Neural cell (in vitro differentiated cells): ENCODE measurements around the gene PHIP. TPM values are rescaled to one million over a fixed set of nuclear protein-coding genes. Genes with fewer than 3 reads are reported as not detected.

Experiments used
- H2AFZ ChIP-seq: fragments of 200-600, 300-800 bp; sonication (generic), shearing (Covaris generic); 2 replicates; pipeline ENCODE4 v1.6.0; 2014; ENCODE audit warnings: low read depth, mild to moderate bottlenecking, antibody characterized with exemption, low read length, moderate library complexity
- H3F3A ChIP-seq: fragments of 200-600 bp; shearing (Covaris generic); 2 replicates; pipeline ENCODE4 v1.6.1; 2016; ENCODE audit warnings: mild to moderate bottlenecking, moderate library complexity, mixed read lengths, antibody characterized with exemption, low read length; ENCODE audit not compliant: insufficient read depth, poor library complexity, severe bottlenecking
- H3K27ac ChIP-seq: fragments of 200-600, 300-800 bp; sonication (generic), shearing (Covaris generic); 2 replicates; pipeline ENCODE4 v1.5.1; 2014; ENCODE audit warnings: mild to moderate bottlenecking, low read length, moderate library complexity
- H3K27me3 ChIP-seq: fragments of 300-800, 200-600 bp; sonication (generic), shearing (Covaris generic); 2 replicates; pipeline ENCODE4 v1.6.0; 2014; ENCODE audit warnings: mild to moderate bottlenecking, low read depth, low read length, moderate library complexity; ENCODE audit not compliant: insufficient read depth
- H3K36me3 ChIP-seq: fragments of 300-800, 200-600 bp; sonication (generic), shearing (Covaris generic); 2 replicates; pipeline ENCODE4 v1.5.1; 2014; ENCODE audit warnings: mild to moderate bottlenecking, antibody characterized with exemption, low read length, moderate library complexity; ENCODE audit not compliant: insufficient read depth
- H3K4me2 ChIP-seq: fragments of 300-800, 200-600 bp; sonication (generic), shearing (Covaris generic); 2 replicates; pipeline ENCODE4 v1.6.0; 2014; ENCODE audit warnings: mild to moderate bottlenecking, low read length
- H3K4me3 ChIP-seq: fragments of 300-800, 200-600 bp; sonication (generic), shearing (Covaris generic); 2 replicates; pipeline ENCODE4 v1.5.1; 2014; ENCODE audit warnings: mild to moderate bottlenecking, low read length, moderate library complexity
- H3K79me2 ChIP-seq: fragments of 200-600 bp; shearing (Covaris generic); replicated peaks from 2 replicates; pipeline ENCODE4 v1.6.0; 2014; ENCODE audit warnings: mild to moderate bottlenecking, low read length, moderate library complexity; ENCODE audit not compliant: insufficient read depth
- H3K9ac ChIP-seq: fragments of 300-800, 200-600 bp; sonication (generic), shearing (Covaris generic); 2 replicates; pipeline ENCODE4 v1.6.1; 2016; ENCODE audit warnings: mild to moderate bottlenecking, low read length, mixed read lengths
- H3K9me2 ChIP-seq: fragments of 200-600 bp; shearing (Covaris generic); 2 replicates; pipeline ENCODE4 v1.6.1; 2016; ENCODE audit warnings: mild to moderate bottlenecking, low read length, mixed read lengths; ENCODE audit not compliant: insufficient read depth
- H3K9me3 ChIP-seq: fragments of 200-600, 300-800 bp; sonication (generic), shearing (Covaris generic); 2 replicates; pipeline ENCODE4 v1.6.1; 2016; ENCODE audit warnings: mild to moderate bottlenecking, mixed run types, low read length, moderate library complexity, mixed read lengths
- H4K20me1 ChIP-seq: fragments of 200-600 bp; shearing (Covaris generic); 2 replicates; pipeline ENCODE4 v1.6.1; 2016; ENCODE audit warnings: mild to moderate bottlenecking, mixed run types; ENCODE audit not compliant: insufficient read depth
- CTCF ChIP-seq: fragments of 450-650 bp; IDR thresholded peaks from 2 replicates; pipeline ENCODE4 v1.5.1; 2014; ENCODE audit warnings: antibody characterized with exemption, mild to moderate bottlenecking, moderate library complexity; ENCODE audit not compliant: poor library complexity, severe bottlenecking
- EP300 ChIP-seq: fragments of 450-650 bp; conservative IDR thresholded peaks from 2 replicates; pipeline ENCODE4 v1.6.1; 2014; ENCODE audit warnings: antibody characterized with exemption, mild to moderate bottlenecking, moderate library complexity; ENCODE audit not compliant: poor library complexity, severe bottlenecking
- EZH2 ChIP-seq: fragments of 200-600, 300-800 bp; shearing (Covaris generic), sonication (generic); IDR thresholded peaks from 2 replicates; pipeline ENCODE4 v1.6.1; 2014; ENCODE audit warnings: antibody characterized with exemption, low read length, borderline replicate concordance, mild to moderate bottlenecking; ENCODE audit not compliant: insufficient read depth, poor library complexity, severe bottlenecking
- MXI1 ChIP-seq: fragments of 450-650 bp; conservative IDR thresholded peaks from 2 replicates; pipeline ENCODE4 v1.6.1; 2014; ENCODE audit warnings: antibody characterized with exemption, mild to moderate bottlenecking; ENCODE audit not compliant: poor library complexity, severe bottlenecking
- POLR2AphosphoS5 ChIP-seq: IDR thresholded peaks from 2 replicates; pipeline ENCODE4 v1.6.1; 2012
- RAD21 ChIP-seq: fragments of 450-650 bp; conservative IDR thresholded peaks from 2 replicates; pipeline ENCODE4 v1.6.1; 2014; ENCODE audit warnings: antibody characterized with exemption, mild to moderate bottlenecking, moderate library complexity
- SMC3 ChIP-seq: fragments of 450-650 bp; conservative IDR thresholded peaks from 2 replicates; pipeline ENCODE4 v1.6.1; 2014; ENCODE audit warnings: antibody characterized with exemption, mild to moderate bottlenecking, moderate library complexity; ENCODE audit not compliant: poor library complexity
- TAF1 ChIP-seq: IDR thresholded peaks from 2 replicates; pipeline ENCODE4 v1.6.1; 2012; ENCODE audit warnings: low read depth
- polyA plus RNA-seq: library from polyadenylated mRNA; depleted of rRNA; stranded (reverse); fragments of >200 nt; gene quantifications from 2 replicates; pipeline ENCODE4 v1.2.3, GENCODE V29; 2014
- TF ChIP-seq, protein P1 (sequence below): IDR thresholded peaks from 2 replicates; pipeline ENCODE4 v1.6.1; 2012; ENCODE audit warnings: borderline replicate concordance

Gene PHIP
- polyA plus RNA-seq, 1 donor from 2014 or later = 50.8 TPM

DNA sequence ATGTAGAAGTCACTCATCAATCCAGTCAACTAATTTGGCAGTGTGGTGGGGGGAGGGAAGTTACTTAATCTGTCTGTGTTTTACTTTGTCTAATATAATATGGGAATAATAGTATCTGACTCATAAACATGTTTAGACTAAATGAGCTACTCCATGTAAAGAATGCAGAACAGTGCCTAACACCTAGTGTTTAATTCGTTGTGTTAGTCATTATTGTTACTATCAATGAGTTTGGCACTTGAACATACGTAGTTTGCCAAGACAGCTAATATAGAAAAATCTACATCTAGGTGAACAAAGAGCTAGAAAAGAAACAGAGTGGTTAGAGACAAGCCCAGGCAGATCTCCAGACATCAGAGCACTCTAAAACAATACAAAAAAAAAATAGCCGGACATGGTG is 161.6 kb downstream of the PHIP start:
- H3K27ac ChIP-seq = no peak overlapping the region
- no peak overlapping the region for H3K4me2 ChIP-seq
- no peaks in the 10 kb centered on the region for H3K9me2 ChIP-seq
- H2AFZ ChIP-seq = no peak overlapping the region
- no peaks in the 10 kb centered on the region for H3K27me3 ChIP-seq
- H3K36me3 ChIP-seq = no peaks in the 10 kb centered on the region
- no peak overlapping the region for H3K9ac ChIP-seq
- no peaks in the 10 kb centered on the region for H4K20me1 ChIP-seq
- no peak for TF ChIP-seq EZH2
- TF ChIP-seq EP300 = no peak
- no peak for TF ChIP-seq MXI1
- no peak for TF ChIP-seq CTCF
- TF ChIP-seq SMC3 = no peak
- TF ChIP-seq, protein P1, sequence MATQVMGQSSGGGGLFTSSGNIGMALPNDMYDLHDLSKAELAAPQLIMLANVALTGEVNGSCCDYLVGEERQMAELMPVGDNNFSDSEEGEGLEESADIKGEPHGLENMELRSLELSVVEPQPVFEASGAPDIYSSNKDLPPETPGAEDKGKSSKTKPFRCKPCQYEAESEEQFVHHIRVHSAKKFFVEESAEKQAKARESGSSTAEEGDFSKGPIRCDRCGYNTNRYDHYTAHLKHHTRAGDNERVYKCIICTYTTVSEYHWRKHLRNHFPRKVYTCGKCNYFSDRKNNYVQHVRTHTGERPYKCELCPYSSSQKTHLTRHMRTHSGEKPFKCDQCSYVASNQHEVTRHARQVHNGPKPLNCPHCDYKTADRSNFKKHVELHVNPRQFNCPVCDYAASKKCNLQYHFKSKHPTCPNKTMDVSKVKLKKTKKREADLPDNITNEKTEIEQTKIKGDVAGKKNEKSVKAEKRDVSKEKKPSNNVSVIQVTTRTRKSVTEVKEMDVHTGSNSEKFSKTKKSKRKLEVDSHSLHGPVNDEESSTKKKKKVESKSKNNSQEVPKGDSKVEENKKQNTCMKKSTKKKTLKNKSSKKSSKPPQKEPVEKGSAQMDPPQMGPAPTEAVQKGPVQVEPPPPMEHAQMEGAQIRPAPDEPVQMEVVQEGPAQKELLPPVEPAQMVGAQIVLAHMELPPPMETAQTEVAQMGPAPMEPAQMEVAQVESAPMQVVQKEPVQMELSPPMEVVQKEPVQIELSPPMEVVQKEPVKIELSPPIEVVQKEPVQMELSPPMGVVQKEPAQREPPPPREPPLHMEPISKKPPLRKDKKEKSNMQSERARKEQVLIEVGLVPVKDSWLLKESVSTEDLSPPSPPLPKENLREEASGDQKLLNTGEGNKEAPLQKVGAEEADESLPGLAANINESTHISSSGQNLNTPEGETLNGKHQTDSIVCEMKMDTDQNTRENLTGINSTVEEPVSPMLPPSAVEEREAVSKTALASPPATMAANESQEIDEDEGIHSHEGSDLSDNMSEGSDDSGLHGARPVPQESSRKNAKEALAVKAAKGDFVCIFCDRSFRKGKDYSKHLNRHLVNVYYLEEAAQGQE = no peak
- no peak for TF ChIP-seq POLR2AphosphoS5
- TF ChIP-seq RAD21 = no peak
- no peak for TF ChIP-seq TAF1
- H3K9me3 ChIP-seq = peaks cover 5% of the 10 kb centered on the region
- H3K79me2 ChIP-seq = no peaks in the 10 kb centered on the region
- H3K4me3 ChIP-seq = no peak overlapping the region
- no peaks in the 10 kb centered on the region for H3F3A ChIP-seq

- Histone ChIP-seq H3K36me3 (no peaks in the 10 kb centered on the region), H3K79me2 (no peaks in the 10 kb centered on the region), H3K4me3 (no peak overlapping the region), H3K27ac (no peak overlapping the region), H3K9me3 (peaks cover 12% of the 10 kb centered on the region), H4K20me1 (no peaks in the 10 kb centered on the region), H3K9ac (no peak overlapping the region), H3K4me2 (no peak overlapping the region), H3K27me3 (peaks cover 8% of the 10 kb centered on the region), H2AFZ (no peak overlapping the region), H3F3A (no peaks in the 10 kb centered on the region), H3K9me2 (no peaks in the 10 kb centered on the region)
- TF ChIP-seq EZH2 = no peak
- TF ChIP-seq MXI1 = no peak
- no peak for TF ChIP-seq CTCF
- no peak for TF ChIP-seq TAF1
- no peak for TF ChIP-seq EP300
Measured at GRCh38 chr6:78911218-78911940, 166.7 kb downstream of the PHIP start.
